HG03521 (cell line): ENCODE measurements around the gene PRCP.

Experiments used
- ATAC-seq: cut with Tn5 transposase; IDR thresholded peaks from one replicate; pipeline ENCODE4 v1.9.1; 2021; ENCODE audit warnings: mild to moderate bottlenecking, moderate library complexity; ENCODE audit not compliant: unreplicated experiment

The PRCP gene

GRCh38 chr11:82790723-82791484 lies 109.3 kb downstream of the PRCP start:
- ATAC-seq: no peak

DNA sequence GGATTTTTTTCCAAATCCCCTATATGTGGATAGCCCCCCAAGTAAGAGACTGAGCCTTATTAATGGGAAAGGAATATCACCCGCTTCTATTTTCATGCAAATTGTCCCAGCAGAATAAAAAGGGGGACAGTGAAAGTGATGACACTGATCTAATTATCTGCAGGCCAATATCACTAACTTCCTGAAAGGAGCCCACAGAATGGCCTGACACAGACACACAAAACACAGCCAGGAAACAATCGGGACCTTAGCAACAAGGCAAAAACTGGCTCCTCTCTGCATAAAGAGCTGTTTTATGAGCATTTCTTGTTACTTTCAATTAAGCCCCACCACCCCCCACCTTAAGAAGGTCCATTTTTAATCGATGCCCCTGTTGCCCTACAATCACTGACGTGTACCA lies 112.2 kb downstream of the PRCP start:
- ATAC-seq: no peak

GRCh38 chr11:82786836-82787235 lies 113.4 kb downstream of the PRCP start:
- no peak for ATAC-seq

- ATAC-seq: no peak
Measured at GRCh38 chr11:82786001-82786400, 114.2 kb downstream of the PRCP start.

DNA sequence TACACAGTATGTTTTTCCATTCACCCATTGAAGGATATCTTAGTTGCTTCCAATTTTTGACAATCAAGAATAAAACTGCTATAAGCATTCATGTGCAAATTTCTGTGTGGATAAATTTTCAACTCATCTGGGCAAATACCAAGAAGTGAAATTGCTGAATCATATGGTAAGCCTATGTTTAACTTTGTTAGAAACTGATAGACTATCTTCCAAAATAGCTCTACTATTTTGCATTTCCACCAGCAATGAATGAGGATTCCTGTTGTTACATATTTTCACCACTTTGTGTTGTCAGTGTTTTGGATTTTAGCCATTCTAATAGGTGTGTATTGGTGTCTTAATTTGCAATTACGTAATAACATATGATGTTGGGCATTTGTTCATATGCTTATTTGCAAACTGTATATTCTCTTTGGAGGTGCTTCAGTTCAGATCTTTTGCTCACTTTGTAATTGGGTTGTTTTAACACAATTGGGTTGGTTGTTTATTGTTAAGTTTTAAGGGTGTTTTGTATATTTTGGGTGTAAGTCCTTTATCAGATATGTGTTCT lies 117.3 kb downstream of the PRCP start:
- ATAC-seq: no peak

DNA sequence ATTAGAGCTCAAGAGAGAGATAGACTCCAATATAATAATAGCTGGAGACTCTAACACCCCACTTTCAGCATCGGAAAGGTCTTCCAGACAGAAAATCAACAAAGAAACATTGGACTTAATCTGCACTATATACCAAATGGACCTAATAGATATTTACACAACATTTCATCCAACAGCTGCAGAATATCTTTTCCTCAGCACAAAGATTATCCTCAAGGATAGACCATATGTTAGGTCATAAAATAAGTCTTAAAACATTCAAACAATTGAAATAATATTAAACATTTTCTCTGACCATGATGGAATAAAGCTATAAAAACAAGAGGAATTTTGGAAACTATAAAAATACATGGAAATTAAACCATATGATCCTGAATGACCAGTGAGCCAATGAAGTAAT lies 121.5 kb downstream of the PRCP start:
- no peak for ATAC-seq

DNA sequence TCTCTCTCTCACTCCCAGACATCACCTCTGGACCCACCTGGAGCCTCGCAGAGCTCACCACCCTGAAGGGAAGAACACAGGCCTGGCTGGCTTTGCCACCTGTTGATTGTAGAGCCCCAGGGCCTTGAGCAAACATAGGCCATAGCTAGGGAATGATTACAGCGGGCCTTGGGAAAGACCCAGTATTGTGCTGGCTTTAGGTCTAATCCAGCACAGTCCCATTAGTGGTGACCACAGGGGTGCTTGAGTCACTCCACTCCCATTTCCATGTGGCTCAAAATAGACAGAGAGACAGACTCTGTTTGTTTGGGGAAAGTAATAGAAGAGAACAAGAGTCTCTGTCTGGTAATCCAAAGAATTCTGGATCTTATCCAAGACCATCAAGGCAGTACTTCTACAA lies 123.9 kb downstream of the PRCP start:
- no peak for ATAC-seq

DNA sequence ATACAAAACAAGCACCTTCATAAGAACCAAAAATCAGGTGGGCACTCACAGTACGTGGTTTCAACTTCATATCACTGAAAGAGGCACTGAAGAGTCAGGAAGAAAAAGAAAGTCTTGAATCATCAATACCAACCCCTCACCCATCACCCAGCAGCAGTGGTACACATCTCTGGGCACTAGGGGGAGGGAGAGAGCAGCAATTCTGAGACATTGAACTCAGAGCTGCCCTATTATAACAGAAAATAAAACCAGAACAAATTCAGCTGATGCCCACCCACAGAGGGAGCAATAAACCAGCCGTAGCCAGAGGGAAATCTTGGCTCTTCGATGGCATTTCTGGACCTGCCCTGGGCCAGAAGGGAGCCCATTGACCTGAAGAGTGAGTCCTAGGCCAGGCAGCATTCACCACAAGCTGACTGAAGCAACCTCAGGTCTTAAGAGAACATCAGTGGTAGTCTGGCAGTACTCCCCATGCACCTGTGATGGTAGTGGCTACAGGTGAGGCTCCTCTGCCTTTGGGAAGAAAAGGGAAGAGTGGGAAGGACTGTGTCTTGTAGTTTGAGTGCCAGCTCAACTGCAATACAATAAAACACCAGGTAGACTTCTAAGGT lies 124.4 kb downstream of the PRCP start:
- peak; percentile 98 for ATAC-seq

DNA sequence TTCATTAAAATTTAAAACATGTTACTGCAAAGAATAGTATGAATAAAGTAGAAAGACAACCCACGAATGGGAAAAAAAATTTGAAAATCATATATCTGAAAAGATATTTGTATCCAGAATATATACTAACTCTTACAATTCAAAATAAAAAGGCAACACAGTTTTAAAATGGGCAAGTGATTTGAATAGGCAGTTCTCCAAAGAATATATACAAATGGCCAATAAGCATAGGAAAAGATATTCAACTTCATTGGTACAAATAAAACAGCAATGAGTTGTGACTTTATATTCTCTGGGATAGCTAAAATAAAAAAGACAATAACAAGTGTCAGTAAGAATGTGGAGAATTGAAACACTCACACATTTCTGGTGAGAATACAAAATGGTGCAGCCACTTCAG lies 125.0 kb downstream of the PRCP start:
- no peak for ATAC-seq
